A673 (cell line): ENCODE data around the gene POLDIP3. TPM values are rescaled to one million over a fixed set of nuclear protein-coding genes. Genes with fewer than 3 reads are reported as not detected.
"Not testable (repeated sequence)": the region's sequence is repeated elsewhere in the genome, so short reads cannot be mapped to it uniquely, and the experiment has no call there.

Source experiments
- BruUV-seq: library from RNA; stranded (reverse); fragments of 400-500 nt; replicated peaks from 2 replicates; lab custom pipeline; 2021; lab: Mats Ljungman, UMichigan
- CTCF ChIA-PET: fragments of 300-600 bp; sonication (Branson Sonifier 250); formaldehyde crosslinking; loops from one replicate; lab custom pipeline; 2022; ENCODE audit warnings: antibody characterized with exemption; lab: Charles Lee
- POLR2A ChIA-PET: fragments of 300-600 bp; sonication (Branson Sonifier 250); formaldehyde crosslinking; loops from one replicate; lab custom pipeline; 2022; ENCODE audit warnings: antibody characterized with exemption; ENCODE audit not compliant: low non-redundant PET; lab: Charles Lee
- DNase-seq: peaks from one replicate; pipeline ENCODE4 v3.0.0-alpha.2; 2015; ENCODE audit warnings: low spot score
- H3K27ac ChIP-seq: fragments of 200-600 bp; sonication (generic); 2 replicates; pipeline ENCODE4 v1.5.1; 2016; ENCODE audit warnings: mixed run types, low read depth, mild to moderate bottlenecking, mixed read lengths, antibody characterized with exemption, low read length; ENCODE audit not compliant: poor library complexity, severe bottlenecking
- H3K27me3 ChIP-seq: fragments of 200-600 bp; sonication (generic); replicated peaks from 2 replicates; pipeline ENCODE4 v1.6.1; 2017; ENCODE audit warnings: mixed run types, low read depth, mild to moderate bottlenecking, mixed read lengths, antibody characterized with exemption, low read length; ENCODE audit not compliant: insufficient read depth, poor library complexity
- H3K36me3 ChIP-seq: fragments of 200-600 bp; sonication (generic); 2 replicates; pipeline ENCODE4 v1.6.1; 2016; ENCODE audit warnings: mixed run types, mild to moderate bottlenecking, mixed read lengths, antibody characterized with exemption, low read length; ENCODE audit not compliant: insufficient read depth, poor library complexity, severe bottlenecking
- H3K4me1 ChIP-seq: fragments of 200-600 bp; sonication (generic); 2 replicates; pipeline ENCODE4 v1.6.1; 2017; ENCODE audit warnings: mixed run types, mild to moderate bottlenecking, mixed read lengths, antibody characterized with exemption, low read length; ENCODE audit not compliant: insufficient read depth, poor library complexity, severe bottlenecking
- H3K4me3 ChIP-seq: fragments of 200-600 bp; sonication (generic); 2 replicates; pipeline ENCODE4 v1.5.1; 2016; ENCODE audit warnings: low read depth, mixed run types, mild to moderate bottlenecking, mixed read lengths, low read length; ENCODE audit not compliant: poor library complexity, severe bottlenecking
- H3K9me3 ChIP-seq: fragments of 200-600 bp; sonication (generic); 2 replicates; pipeline ENCODE4 v1.6.1; 2016; ENCODE audit warnings: mixed run types, low read depth, mild to moderate bottlenecking, mixed read lengths, antibody characterized with exemption, low read length; ENCODE audit not compliant: poor library complexity, severe bottlenecking
- CTCF ChIP-seq: fragments of 300-800, 200-600 bp; sonication (generic); conservative IDR thresholded peaks from 2 replicates; pipeline ENCODE4 v1.5.1; 2017; ENCODE audit warnings: low read depth, mild to moderate bottlenecking, antibody characterized with exemption, low read length, moderate library complexity, mixed read lengths
- EZH2 ChIP-seq: fragments of 200-600 bp; sonication (generic); IDR thresholded peaks from 2 replicates; pipeline ENCODE4 v1.6.1; 2017; ENCODE audit warnings: borderline replicate concordance, low read depth, mild to moderate bottlenecking, mixed read lengths, antibody characterized with exemption, low read length; ENCODE audit not compliant: poor library complexity, severe bottlenecking
- intact Hi-C: fragments of 100-400 bp; cut with micrococcal nuclease; formaldehyde crosslinking; loops from one replicate; pipeline ENCODE4 v1.10.0; 2022; ENCODE audit not compliant: unreplicated experiment
- total RNA-seq: library from RNA; stranded (reverse); gene quantifications from 2 replicates; pipeline ENCODE4 v1.2.3, GENCODE V29; 2021

The POLDIP3 gene
- total RNA-seq, 1 experiment from 2014 or later, result 134 TPM

GRCh38 chr22:42536166-42536565 lies 78.5 kb downstream of the POLDIP3 start:
- Histone ChIP-seq H3K9me3 (no peaks in the 10 kb centered on the region), H3K27ac (no peak overlapping the region), H3K36me3 (no peaks in the 10 kb centered on the region), H3K27me3 (no peaks in the 10 kb centered on the region), H3K4me1 (no peaks in the 10 kb centered on the region), H3K4me3 (no peak overlapping the region)
- TF ChIP-seq EZH2 (no peak), CTCF (no peak)
- CTCF ChIA-PET, result interaction anchor here (0.6 kb wide), 1 partner anchor 1809 kb away, joined by 3 read pairs; no protein-coding TSS in a partner anchor
- no TSS peak for BruUV-seq
- DNase-seq, result no peak
- POLR2A ChIA-PET, result no interaction called here
- intact Hi-C loops, result no loop called here

- H3K27ac ChIP-seq, H3K9me3 ChIP-seq, BruUV-seq, H3K4me3 ChIP-seq, H3K27me3 ChIP-seq, DNase-seq, intact Hi-C loops, POLR2A ChIA-PET, H3K36me3 ChIP-seq, H3K4me1 ChIP-seq, CTCF ChIA-PET: not testable (repeated sequence)
These were observed 79.5 kb downstream of the POLDIP3 start for GRCh38 chr22:42535082-42535731.

Other genes with a start within 250 kb of the POLDIP3 start
- 2.4 and 3.8 TPM in 2 replicates for gene NFAM1, start 182.5 kb downstream of the POLDIP3 start, total RNA-seq
- gene RRP7A, start 95.1 kb downstream of the POLDIP3 start, total RNA-seq, result 68.5 and 69.1 TPM in 2 replicates
- 0.49 and 0.96 TPM in 2 replicates for gene SERHL2, start 60.9 kb downstream of the POLDIP3 start, total RNA-seq
- 1.2 and 1.9 TPM in 2 replicates for gene ATP5MGL, start 25.7 kb upstream of the POLDIP3 start, total RNA-seq
- 172 and 176 TPM in 2 replicates for gene CYB5R3, start 34.5 kb upstream of the POLDIP3 start, total RNA-seq
- gene A4GALT, start 106.0 kb upstream of the POLDIP3 start, total RNA-seq, result 21.9 and 23.7 TPM in 2 replicates
- 30.0 and 34.3 TPM in 2 replicates for gene ARFGAP3, start 242.4 kb upstream of the POLDIP3 start, total RNA-seq